Esophagus squamous epithelium (tissue), 5 donors: ENCODE measurements around the gene KISS1. TPM values are rescaled to one million over a fixed set of nuclear protein-coding genes. Genes with fewer than 3 reads are reported as not detected.

Experiments used
- DNase-seq: peaks from one replicate; lab custom pipeline; 2025; lab: John Stamatoyannopoulos, UW
- H3K27ac ChIP-seq, 4 donors: fragments of 200-600 bp; sonication (generic); one replicate each; pipeline ENCODE4 v1.5.1; 2016 to 2019; ENCODE audit warnings: mild to moderate bottlenecking in 1 of 4
- H3K27me3 ChIP-seq, 4 donors: fragments of 200-600 bp; sonication (generic); 1 replicate in 3 of 4; 2 replicates in 1 of 4; pipeline versions ENCODE4 v1.5.1 to v1.6.0; 2017 to 2021; ENCODE audit warnings: antibody characterized with exemption in 1 of 4
- H3K36me3 ChIP-seq, 3 donors: fragments of 200-600 bp; sonication (generic); one replicate each; pipeline ENCODE4 v1.5.1; 2016 to 2019
- H3K4me1 ChIP-seq, 3 donors: fragments of 200-600 bp; sonication (generic); one replicate each; pipeline ENCODE4 v1.5.1; 2017 to 2019
- H3K4me3 ChIP-seq, 4 donors: fragments of 200-600 bp; sonication (generic); 1 replicate in 3 of 4; 2 replicates in 1 of 4; pipeline ENCODE4 v1.5.1; 2016 to 2019; ENCODE audit warnings: mild to moderate bottlenecking in 2 of 4, moderate library complexity in 1 of 4
- H3K9me3 ChIP-seq, 3 donors: fragments of 200-600 bp; sonication (generic); one replicate each; pipeline ENCODE4 v1.5.1; 2016 to 2019
- POLR2A ChIP-seq, 4 donors: fragments of 450-650 bp; IDR thresholded peaks; one replicate each; pipeline ENCODE4 v1.6.1; 2017; ENCODE audit warnings: antibody characterized with exemption in 4 of 4, mild to moderate bottlenecking in 4 of 4, moderate library complexity in 3 of 4
- WGBS, 2 donors: methylation state at CpG; one replicate each; pipeline ENCODE4 v1.1.5; 2018; 5-methylcytosine and 5-hydroxymethylcytosine counted together
- intact Hi-C: fragments of 100-400 bp; cut with DNase I; formaldehyde crosslinking; loops from one replicate; pipeline ENCODE4 v1.15.0; 2022
- total RNA-seq, 4 donors: library from RNA; depleted of rRNA; stranded (reverse); fragments of >200 nt; gene quantifications; one replicate each; pipeline ENCODE4 v1.1.0, GENCODE V29; 2016
- TF ChIP-seq, protein P1 (sequence below), 6 experiments: fragments of 450-650 bp in 4 of 6; fragments of 200-600 bp in 2 of 6; sonication (generic) in 2 of 6; IDR thresholded peaks; one replicate each; pipeline ENCODE4 v1.5.1; 2016 to 2019; ENCODE audit warnings: antibody characterized with exemption in 6 of 6, mild to moderate bottlenecking in 4 of 6, moderate library complexity in 4 of 6
- donor health status: DM: yes; HTN: yes; CAD: no.

Gene KISS1
- total RNA-seq, 4 donors from 2014 or later = not detected

DNA sequence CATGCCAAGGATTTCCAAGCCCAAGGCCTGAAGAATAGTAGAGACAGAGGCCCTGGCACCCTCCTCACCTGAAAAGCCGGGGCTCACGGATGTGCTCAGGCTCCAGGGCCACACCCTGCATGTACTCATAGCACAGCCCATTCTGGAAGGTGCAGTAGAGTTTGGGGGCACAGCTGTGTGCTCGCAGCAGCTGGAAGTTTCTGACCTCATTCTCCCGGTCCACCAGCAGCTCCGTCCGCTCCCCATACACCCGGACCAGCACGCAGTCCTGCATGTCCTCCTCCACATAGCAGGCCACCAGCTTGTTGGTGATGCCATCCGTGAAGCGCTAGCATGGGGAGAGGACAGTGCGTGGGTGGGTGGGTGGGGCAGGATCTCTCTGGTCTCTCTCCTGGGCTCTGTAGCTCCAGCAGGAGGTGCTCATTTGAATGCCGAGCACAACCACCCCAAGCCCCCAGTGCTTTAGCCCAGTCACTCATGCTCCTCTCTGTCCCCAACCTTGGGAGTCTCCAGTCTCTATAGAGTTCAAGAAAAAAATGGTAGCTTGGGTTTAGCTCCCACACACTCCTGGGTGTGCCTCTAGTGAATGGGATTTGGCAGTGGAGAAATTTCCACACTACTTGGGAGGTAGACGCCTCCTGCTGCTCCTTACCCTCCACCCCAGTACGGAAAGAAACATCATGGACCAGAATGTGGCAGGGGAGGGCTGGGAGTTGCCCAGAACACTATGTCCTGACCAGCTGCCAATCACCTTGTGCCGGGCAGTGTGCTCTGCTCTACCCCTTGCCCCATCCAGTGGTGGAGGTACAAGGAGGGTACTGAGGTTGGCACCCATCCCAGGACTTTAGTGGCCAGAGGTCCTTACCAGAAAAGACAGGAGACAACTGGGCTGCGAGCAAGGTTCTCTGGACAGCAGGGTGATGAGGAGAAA is 46.4 kb downstream of the KISS1 start:
- H3K9me3 ChIP-seq = no peaks in the 10 kb centered on the region
- peaks cover 0 to 16% (median 0%) of the 10 kb centered on the region in 3 donors for H3K36me3 ChIP-seq
- DNase-seq = no peak
- peak overlapping the region in 3 of 4 donors; percentile 83 to 86 (median 85) for H3K27ac ChIP-seq
- TF ChIP-seq, protein P1, sequence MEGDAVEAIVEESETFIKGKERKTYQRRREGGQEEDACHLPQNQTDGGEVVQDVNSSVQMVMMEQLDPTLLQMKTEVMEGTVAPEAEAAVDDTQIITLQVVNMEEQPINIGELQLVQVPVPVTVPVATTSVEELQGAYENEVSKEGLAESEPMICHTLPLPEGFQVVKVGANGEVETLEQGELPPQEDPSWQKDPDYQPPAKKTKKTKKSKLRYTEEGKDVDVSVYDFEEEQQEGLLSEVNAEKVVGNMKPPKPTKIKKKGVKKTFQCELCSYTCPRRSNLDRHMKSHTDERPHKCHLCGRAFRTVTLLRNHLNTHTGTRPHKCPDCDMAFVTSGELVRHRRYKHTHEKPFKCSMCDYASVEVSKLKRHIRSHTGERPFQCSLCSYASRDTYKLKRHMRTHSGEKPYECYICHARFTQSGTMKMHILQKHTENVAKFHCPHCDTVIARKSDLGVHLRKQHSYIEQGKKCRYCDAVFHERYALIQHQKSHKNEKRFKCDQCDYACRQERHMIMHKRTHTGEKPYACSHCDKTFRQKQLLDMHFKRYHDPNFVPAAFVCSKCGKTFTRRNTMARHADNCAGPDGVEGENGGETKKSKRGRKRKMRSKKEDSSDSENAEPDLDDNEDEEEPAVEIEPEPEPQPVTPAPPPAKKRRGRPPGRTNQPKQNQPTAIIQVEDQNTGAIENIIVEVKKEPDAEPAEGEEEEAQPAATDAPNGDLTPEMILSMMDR (IDR thresholded peaks at IDR 0.05) = no peak
- TF ChIP-seq POLR2A (IDR thresholded peaks at IDR 0.05) = no peak
- intact Hi-C loops = no loop called here
- WGBS, 2 donors = 76 to 78% methylated on average over 7 to 14 of the region's 16 CpGs
- peaks cover 10 to 71% (median 26%) of the 10 kb centered on the region in 3 donors for H3K4me1 ChIP-seq
- H3K27me3 ChIP-seq = no peaks in the 10 kb centered on the region
- H3K4me3 ChIP-seq = peak overlapping the region in 3 of 4 donors; percentile 59 to 77 (median 76)

DNA sequence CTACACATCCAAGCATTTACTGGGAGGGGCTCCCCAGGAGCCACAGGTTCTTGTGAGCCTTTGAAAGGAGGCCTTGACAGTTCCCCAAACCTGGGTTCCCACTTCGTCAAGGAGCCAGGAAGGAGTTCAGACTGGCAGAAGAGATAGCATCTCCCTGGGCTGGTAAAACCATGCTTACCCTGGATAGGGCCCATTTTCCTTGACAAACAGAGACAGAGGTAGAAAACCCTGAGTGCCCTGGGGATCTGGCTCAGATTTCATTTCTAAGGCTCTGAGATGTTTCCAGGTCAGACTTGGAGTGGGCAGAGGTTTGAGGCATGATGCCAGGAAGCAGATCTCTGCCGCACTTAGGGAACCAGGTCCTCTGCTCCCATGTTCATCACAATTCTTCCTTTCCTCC is 47.2 kb downstream of the KISS1 start:
- H3K4me3 ChIP-seq = no peak overlapping the region
- H3K27ac ChIP-seq = no peak overlapping the region

DNA sequence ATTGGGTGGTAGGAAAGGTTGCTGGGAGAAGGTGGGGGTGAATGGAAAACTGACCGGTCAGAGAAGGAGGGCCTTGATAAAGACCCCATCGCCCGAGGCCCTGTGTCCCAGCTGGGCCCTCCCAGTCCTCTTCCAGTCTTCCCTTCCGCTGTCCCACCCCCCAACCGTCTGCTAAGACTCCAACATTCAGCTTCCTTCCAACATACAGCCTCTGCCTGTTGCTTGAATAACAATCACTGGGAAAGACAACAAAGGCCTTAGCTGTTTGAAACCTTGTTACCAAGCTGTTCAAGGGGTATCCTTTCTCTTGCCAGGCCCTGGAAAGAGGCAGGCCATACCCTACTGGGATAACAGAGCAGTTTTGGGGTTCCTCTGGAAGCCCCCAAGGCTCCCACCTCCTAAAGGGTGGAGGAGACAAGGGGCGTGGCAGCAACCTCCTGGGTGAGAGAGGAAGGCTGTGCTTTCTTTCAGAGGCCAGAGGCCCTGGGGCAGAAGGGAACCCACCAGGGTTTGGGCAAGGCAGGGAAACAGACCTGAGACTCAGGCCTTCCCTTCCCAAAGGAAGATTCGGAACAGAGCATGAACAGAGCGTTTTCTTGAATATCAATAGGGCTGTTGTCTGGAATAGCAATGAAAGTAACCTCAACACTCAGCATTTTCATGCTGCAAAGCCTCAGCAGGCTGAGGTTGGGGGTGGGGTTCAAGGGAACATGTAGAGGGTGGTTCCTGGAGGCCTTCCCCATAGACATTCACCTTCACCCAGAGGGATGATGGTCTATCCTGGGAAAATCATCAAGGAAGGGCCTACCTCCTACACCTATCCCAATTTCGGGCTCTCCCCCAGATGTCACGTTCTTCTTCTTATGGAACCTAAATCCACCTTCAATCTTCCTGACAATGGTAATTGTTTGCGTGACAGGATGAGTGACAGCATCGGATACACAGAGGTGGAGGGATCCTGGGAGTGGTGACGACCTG is 48.6 kb downstream of the KISS1 start:
- DNase-seq = no peak
- Histone ChIP-seq H3K27ac (no peak overlapping the region), H3K27me3 (no peaks in the 10 kb centered on the region), H3K9me3 (no peaks in the 10 kb centered on the region), H3K36me3 (peaks cover 0 to 19% (median 0%) of the 10 kb centered on the region in 3 donors), H3K4me1 (peaks cover 6 to 59% (median 19%) of the 10 kb centered on the region in 3 donors), H3K4me3 (no peak overlapping the region)
- whole genome bisulfite sequencing, 2 donors = 77 to 83% methylated on average over 12 to 13 of the region's 13 CpGs
- TF ChIP-seq POLR2A (IDR thresholded peaks at IDR 0.05) = no peak
- TF ChIP-seq, protein P1 (IDR thresholded peaks at IDR 0.05) = no peak
- intact Hi-C loops = no loop called here

More for the DNA sequence above, 47.2 kb downstream of the KISS1 start:
- Histone ChIP-seq H3K4me1 (peaks cover 8 to 71% (median 26%) of the 10 kb centered on the region in 3 donors), H3K27me3 (no peaks in the 10 kb centered on the region), H3K36me3 (peaks cover 0 to 16% (median 0%) of the 10 kb centered on the region in 3 donors), H3K9me3 (no peaks in the 10 kb centered on the region)
- no peak for TF ChIP-seq POLR2A (IDR thresholded peaks at IDR 0.05)
- TF ChIP-seq, protein P1 (IDR thresholded peaks at IDR 0.05) = no peak
- WGBS, 2 donors = 45 to 63% methylated on average over 1 to 2 of the region's 2 CpGs
- no peak for DNase-seq
- intact Hi-C loops = no loop called here

DNA sequence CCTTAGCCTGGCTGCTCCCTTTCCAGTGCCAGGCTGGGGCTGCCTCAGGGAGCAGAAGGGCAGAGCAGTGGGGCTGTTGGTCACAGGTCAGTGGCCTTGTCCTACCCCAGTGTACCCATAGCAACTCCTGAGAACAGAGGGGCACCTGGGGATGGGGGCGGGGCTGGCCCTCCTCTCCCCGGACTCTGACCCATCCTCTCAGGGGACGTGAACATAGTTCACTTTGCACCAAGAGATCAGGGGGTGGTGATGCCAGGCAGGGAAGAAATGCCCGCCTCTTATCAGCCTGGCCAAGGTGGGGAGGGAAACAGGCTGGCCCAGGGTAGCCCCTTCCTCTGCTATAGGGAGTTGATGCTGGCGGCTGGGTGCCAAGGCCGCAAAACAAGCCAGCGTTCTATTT is 49.3 kb downstream of the KISS1 start:
- Histone ChIP-seq H3K27me3 (no peaks in the 10 kb centered on the region), H3K4me1 (peaks cover 0 to 52% (median 11%) of the 10 kb centered on the region in 3 donors), H3K9me3 (no peaks in the 10 kb centered on the region), H3K27ac (no peak overlapping the region), H3K4me3 (no peak overlapping the region), H3K36me3 (peaks cover 0 to 26% (median 0%) of the 10 kb centered on the region in 3 donors)
- DNase-seq = no peak
- intact Hi-C loops = no loop called here
- TF ChIP-seq POLR2A (IDR thresholded peaks at IDR 0.05) = no peak
- TF ChIP-seq, protein P1 (IDR thresholded peaks at IDR 0.05) = no peak
- WGBS, 2 donors = 84 to 100% methylated on average over 1 to 6 of the region's 7 CpGs
